Vagina (tissue), 2 donors: ENCODE results near the gene BRINP3. TPM values are rescaled to one million over a fixed set of nuclear protein-coding genes. Genes with fewer than 3 reads are reported as not detected.

Experiments
- DNase-seq, 2 donors: peaks; one replicate each; pipeline ENCODE4 v3.0.0-alpha.2; 2017; ENCODE audit errors: extremely low spot score in 2 of 2
- H3K27ac ChIP-seq: fragments of 200-600 bp; sonication (generic); one replicate; pipeline ENCODE4 v1.5.1; 2019
- H3K27me3 ChIP-seq: fragments of 200-600 bp; sonication (generic); one replicate; pipeline ENCODE4 v1.5.1; 2019
- H3K36me3 ChIP-seq, 2 donors: fragments of 200-600 bp; sonication (generic); one replicate each; pipeline ENCODE4 v1.5.1; 2017 to 2019
- H3K4me1 ChIP-seq: fragments of 200-600 bp; sonication (generic); one replicate; pipeline ENCODE4 v1.5.1; 2019
- H3K4me3 ChIP-seq, 2 donors: fragments of 200-600 bp; sonication (generic); 1 replicate in 1 of 2; 2 replicates in 1 of 2; pipeline ENCODE4 v1.5.1; 2016 to 2019
- H3K9me3 ChIP-seq: fragments of 200-600 bp; sonication (generic); one replicate; pipeline ENCODE4 v1.5.1; 2019
- CTCF ChIP-seq, 3 experiments: fragments of 450-650 bp in 2 of 3; fragments of 200-600 bp in 1 of 3; sonication (generic) in 1 of 3; IDR thresholded peaks; one replicate each; pipeline ENCODE4 v1.5.1; 2017 to 2019; ENCODE audit warnings: antibody characterized with exemption in 3 of 3, mild to moderate bottlenecking in 2 of 3, moderate library complexity in 2 of 3
- POLR2A ChIP-seq, 2 donors: fragments of 450-650 bp; IDR thresholded peaks; one replicate each; pipeline ENCODE4 v1.6.1; 2017; ENCODE audit warnings: antibody characterized with exemption in 2 of 2, mild to moderate bottlenecking in 2 of 2, moderate library complexity in 2 of 2
- POLR2AphosphoS5 ChIP-seq, 2 donors: sonication (generic); formaldehyde crosslinking; IDR thresholded peaks; one replicate each; pipeline ENCODE4 v1.9.0; 2017; ENCODE audit warnings: antibody characterized with exemption in 2 of 2, mild to moderate bottlenecking in 2 of 2, low read depth in 1 of 2; ENCODE audit not compliant: insufficient read depth in 1 of 2
- intact Hi-C: fragments of 100-400 bp; cut with DNase I; formaldehyde crosslinking; loops from one replicate; pipeline ENCODE4 v1.15.1; 2023
- total RNA-seq: library from RNA; depleted of rRNA; stranded (reverse); fragments of >200 nt; gene quantifications from one replicate; pipeline ENCODE4 v1.2.3, GENCODE V29; 2016

Gene BRINP3
- total RNA-seq, 1 donor from 2014 or later = not detected

- Histone ChIP-seq H3K4me3 (no peak overlapping the region), H3K36me3 (no peaks in the 10 kb centered on the region), H3K27me3 (no peaks in the 10 kb centered on the region), H3K4me1 (no peaks in the 10 kb centered on the region), H3K9me3 (no peaks in the 10 kb centered on the region), H3K27ac (no peak overlapping the region)
- TF ChIP-seq POLR2A (IDR thresholded peaks at IDR 0.05) = no peak
- TF ChIP-seq CTCF (IDR thresholded peaks at IDR 0.05) = no peak
- intact Hi-C loops = no loop called here
- no peak for DNase-seq
Observed at GRCh38 chr1:190413142-190413541, 64.5 kb downstream of the BRINP3 start.

GRCh38 chr1:190403402-190403801, 74.3 kb downstream of the BRINP3 start:
- DNase-seq = no peak
- no peak for TF ChIP-seq CTCF (IDR thresholded peaks at IDR 0.05)
- no peak for TF ChIP-seq POLR2A (IDR thresholded peaks at IDR 0.05)
- no peak for TF ChIP-seq POLR2AphosphoS5 (IDR thresholded peaks at IDR 0.05; ENCODE audit: insufficient read depth in 1 of 2, low read depth in 1 of 2)
- intact Hi-C loops = no loop called here
- no peaks in the 10 kb centered on the region for H3K4me1 ChIP-seq
- no peaks in the 10 kb centered on the region for H3K9me3 ChIP-seq
- no peak overlapping the region for H3K4me3 ChIP-seq
- no peaks in the 10 kb centered on the region for H3K27me3 ChIP-seq
- no peaks in the 10 kb centered on the region for H3K36me3 ChIP-seq
- no peak overlapping the region for H3K27ac ChIP-seq

GRCh38 chr1:190399233-190399632, 78.4 kb downstream of the BRINP3 start:
- TF ChIP-seq POLR2AphosphoS5 (IDR thresholded peaks at IDR 0.05; ENCODE audit: insufficient read depth in 1 of 2, low read depth in 1 of 2) = no peak
- no peak for TF ChIP-seq POLR2A (IDR thresholded peaks at IDR 0.05)
- no peak for TF ChIP-seq CTCF (IDR thresholded peaks at IDR 0.05)
- no peaks in the 10 kb centered on the region for H3K4me1 ChIP-seq
- intact Hi-C loops = no loop called here
- H3K27me3 ChIP-seq = no peaks in the 10 kb centered on the region
- no peak for DNase-seq
- no peak overlapping the region for H3K27ac ChIP-seq
- H3K4me3 ChIP-seq = no peak overlapping the region
- no peaks in the 10 kb centered on the region for H3K36me3 ChIP-seq
- H3K9me3 ChIP-seq = no peaks in the 10 kb centered on the region

- intact Hi-C loops = no loop called here
- Histone ChIP-seq H3K27ac (no peak overlapping the region), H3K36me3 (no peaks in the 10 kb centered on the region), H3K27me3 (no peaks in the 10 kb centered on the region), H3K4me1 (no peaks in the 10 kb centered on the region), H3K4me3 (no peak overlapping the region), H3K9me3 (no peaks in the 10 kb centered on the region)
- no peak for TF ChIP-seq POLR2A (IDR thresholded peaks at IDR 0.05)
- TF ChIP-seq CTCF (IDR thresholded peaks at IDR 0.05) = no peak
- TF ChIP-seq POLR2AphosphoS5 (IDR thresholded peaks at IDR 0.05; ENCODE audit: insufficient read depth in 1 of 2, low read depth in 1 of 2) = no peak
- DNase-seq = no peak
Observed at GRCh38 chr1:190391582-190391981, 86.1 kb downstream of the BRINP3 start.

GRCh38 chr1:190377991-190378390, 99.7 kb downstream of the BRINP3 start:
- intact Hi-C loops = no loop called here
- no peak for DNase-seq
- no peak for TF ChIP-seq POLR2A (IDR thresholded peaks at IDR 0.05)
- no peak for TF ChIP-seq POLR2AphosphoS5 (IDR thresholded peaks at IDR 0.05; ENCODE audit: insufficient read depth in 1 of 2, low read depth in 1 of 2)
- no peak for TF ChIP-seq CTCF (IDR thresholded peaks at IDR 0.05)

More at GRCh38 chr1:190377991-190378390, 99.7 kb downstream of the BRINP3 start:
- Histone ChIP-seq H3K27ac (no peak overlapping the region), H3K4me1 (no peaks in the 10 kb centered on the region), H3K36me3 (no peaks in the 10 kb centered on the region), H3K27me3 (no peaks in the 10 kb centered on the region), H3K4me3 (no peak overlapping the region), H3K9me3 (no peaks in the 10 kb centered on the region)
